EL (cell line): ENCODE measurements around the gene CX3CL1.
"Not testable (repeated sequence)": the region's sequence is repeated elsewhere in the genome, so short reads cannot be mapped to it uniquely, and the experiment has no call there.

Source experiments
- DNase-seq: peaks from one replicate; pipeline ENCODE4 v3.0.0-alpha.2; 2016

Gene CX3CL1

DNA sequence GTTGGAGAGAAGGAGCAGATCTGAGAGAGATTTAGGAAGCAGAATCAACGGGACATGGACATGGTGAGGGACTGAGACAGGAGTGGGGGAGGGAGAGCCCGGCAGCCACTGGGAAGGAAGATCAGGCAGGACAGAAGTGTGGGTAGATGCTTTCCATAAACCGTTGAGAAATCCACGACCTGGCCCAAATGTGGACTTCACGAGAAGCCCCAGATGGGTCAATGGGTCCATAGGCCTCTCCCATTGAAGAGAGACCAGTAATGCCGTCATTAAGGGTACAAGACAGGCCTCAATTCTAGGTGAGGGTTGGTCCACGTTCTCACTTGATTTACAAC is 14.2 kb upstream of the CX3CL1 start:
- DNase-seq = no peak

DNA sequence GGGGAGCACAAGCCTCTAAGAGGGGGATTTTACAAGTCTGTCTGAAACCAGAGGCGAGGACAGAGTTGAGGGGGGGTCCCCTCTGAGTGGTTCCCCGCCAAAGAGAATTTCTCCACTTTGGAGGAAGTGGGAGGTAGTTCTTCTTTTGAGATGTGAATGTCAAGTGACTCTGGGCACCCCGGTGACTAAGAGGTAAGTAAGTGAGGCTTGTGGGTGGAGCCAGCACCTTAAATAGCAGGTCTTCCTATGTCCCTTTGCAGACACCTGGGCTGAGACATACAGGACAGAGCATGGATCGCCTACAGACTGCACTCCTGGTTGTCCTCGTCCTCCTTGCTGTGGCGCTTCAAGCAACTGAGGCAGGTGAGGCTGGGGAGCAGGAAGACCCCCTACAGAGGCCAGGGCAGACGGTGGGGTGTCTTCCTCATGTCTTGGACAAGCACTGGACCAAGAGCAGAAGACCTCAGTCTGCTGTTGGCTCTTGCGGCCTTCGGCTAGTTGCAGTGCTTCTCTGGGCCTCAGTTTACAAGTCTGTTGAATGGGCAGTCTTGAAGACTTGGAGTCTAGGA is 13.7 kb upstream of the CX3CL1 start, which contains the start of gene CCL22:
Gene CCL22 (plus strand): TSS at position 257 of the 569 bp plus-strand sequence. CDS start 34 bp downstream, at position 291.
- DNase-seq = no peak

DNA sequence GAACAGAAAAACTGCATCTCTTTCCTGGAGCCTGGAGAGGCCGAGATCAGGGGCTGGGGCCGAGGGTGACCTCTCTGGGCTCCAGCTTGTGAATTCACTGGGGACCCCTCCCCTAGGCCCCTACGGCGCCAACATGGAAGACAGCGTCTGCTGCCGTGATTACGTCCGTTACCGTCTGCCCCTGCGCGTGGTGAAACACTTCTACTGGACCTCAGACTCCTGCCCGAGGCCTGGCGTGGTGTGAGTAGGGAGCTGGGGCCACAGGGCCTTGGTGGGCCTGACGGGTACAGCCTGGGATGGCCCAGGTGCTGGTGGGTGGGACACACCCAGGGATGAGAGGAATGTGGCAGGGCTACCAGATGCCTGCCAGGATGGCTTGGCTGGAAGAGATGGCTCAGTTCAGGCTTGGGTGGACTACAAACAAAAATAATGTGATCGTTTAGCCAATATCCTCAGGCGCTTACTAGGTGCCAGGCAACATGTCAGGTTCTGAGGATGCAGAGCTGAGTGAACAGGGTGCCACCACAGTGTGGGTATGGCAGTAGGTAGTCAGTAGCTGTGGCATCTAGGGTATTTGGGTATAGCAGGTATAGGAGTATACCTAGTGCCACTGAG is 11.9 kb upstream of the CX3CL1 start:
- no peak for DNase-seq

GRCh38 chr16:57361404-57361803 is 10.9 kb upstream of the CX3CL1 start:
- no peak for DNase-seq

GRCh38 chr16:57364143-57364542 is 8.1 kb upstream of the CX3CL1 start:
- DNase-seq = no peak

DNA sequence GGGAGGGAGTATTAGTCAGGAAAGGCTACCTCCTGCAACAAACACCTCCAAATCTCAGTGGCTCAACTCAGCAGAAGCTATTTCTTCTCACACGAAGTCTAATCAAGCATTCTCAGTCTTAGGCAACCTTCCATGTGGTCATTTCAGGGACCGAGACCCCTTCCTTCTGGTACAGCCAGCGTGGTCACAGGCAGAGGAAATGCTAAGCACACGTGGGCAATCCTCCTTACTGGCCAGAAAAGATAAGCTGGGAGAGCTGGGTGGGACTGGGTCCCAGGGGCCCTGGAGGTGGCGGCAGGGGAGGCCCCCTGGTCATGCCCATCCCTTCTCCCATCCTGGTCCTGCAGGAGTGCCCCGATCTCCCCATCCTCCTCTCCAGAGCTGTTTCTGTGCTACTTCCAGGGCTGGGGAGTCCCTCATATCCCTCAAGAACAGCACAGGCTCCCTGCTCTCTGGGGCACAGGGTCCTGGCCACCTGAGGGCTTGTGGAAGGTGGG is 5.7 kb upstream of the CX3CL1 start:
- no peak for DNase-seq

DNA sequence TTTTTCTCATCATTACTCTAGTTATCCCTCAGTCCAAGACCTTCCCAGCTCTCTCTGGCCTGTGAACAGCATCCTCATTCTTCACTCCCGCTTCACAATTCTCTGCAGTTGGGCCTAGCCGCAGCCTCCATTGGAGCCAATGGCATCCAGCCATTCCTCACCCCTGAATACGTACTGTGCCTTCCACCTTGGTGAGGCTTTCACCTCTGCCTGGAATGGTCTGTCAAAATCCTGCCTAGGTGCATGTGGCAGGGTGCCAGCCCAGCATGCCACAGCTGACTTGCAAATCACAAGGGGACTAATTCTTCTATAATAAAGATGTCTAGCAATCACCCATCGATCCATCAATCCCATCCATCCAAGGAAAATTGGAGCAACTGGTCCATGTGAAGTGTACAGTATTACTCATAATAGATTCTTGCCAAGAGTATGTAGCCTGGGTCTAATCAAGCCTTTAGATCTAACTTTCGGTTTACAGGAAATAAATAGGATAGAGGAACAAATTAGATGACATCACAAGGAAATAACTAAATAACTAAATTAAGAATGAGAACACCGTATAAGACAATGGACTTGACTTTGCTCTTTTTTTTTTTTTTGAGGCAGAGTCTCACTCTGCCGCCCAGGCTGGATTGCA is 5.1 kb upstream of the CX3CL1 start:
- DNase-seq = peak; percentile 26

DNA sequence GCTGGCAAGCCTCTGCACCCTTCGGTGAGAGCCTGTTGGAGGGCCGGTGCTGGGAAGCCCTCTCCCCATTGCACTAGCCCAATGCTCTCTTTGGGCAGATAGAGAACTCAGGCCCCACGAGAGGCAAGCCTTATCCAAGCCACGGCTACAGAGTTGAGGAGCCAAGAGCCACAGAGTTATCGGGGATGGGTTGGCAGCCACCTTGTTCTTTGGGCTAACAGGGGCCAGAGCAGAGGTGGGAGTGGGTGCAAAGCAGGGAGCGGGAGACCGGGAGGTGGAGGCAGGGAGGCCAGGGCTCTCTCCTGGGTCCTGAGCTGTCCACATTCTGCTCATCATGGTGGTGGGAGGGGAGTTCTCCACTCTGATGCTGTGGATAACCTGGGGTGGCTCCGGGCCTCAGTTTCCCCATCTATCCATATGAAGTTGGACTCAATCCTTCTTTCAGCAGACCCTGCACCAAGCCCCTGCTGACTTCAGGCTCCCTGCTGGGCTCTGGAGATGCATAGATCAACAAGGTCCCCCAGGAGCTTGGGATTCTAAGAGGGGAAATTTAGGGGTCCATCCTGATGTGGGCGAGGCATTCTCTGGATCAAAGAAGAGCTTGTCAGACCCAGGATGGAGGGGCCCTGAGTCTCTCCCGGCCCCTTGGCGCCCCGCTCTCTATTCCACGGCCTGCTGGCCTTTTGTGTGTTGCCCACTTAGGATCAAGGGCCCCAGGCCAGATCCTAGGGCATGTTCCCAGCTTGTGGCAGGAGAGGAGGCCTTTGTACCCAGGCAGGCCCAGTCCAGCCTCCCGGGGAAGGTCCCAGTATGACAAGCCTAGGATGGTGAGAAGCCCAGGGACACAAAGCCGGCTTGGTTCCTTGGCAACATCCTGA is 557 bp upstream of the CX3CL1 start:
- no peak for DNase-seq

DNA sequence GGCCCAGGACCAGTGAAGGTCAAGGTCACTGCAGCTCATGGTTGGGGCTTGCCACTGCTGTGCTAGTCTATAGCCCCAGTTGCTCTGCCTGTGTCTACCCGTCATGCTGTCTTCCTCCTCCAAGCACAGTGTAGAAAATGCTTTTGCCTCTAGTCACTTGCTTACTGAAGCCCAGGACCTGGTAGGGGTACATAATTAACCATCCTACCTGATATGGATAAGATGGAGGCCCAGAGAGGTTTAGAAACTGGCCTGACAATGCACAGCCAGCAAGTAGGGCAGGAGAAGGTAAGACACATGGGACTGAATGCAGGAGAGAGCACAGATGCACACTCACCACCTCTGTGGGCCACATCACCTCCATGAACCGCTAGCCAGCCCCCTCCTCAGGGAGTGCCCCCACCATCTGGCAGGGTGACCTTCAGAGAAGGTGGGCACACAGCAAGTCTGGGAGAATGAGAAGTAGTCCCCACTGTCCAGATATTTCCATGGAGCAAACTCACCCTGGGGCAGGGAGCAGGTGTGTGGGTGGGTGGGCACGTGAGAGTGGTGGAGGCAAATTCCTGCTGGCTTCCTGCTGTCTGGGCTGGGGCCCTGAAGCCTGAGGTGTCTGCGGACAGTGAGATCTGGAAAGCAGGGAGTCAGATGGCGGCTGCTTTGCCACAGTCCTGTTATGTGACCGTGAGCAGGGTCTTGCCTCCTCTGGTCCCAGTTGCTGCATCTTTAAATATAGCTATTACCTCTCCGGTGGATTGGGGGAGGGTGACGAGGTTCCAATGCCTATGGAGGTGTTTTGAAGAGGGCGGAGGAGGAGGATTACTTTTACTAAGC is 1.0 kb downstream of the CX3CL1 start:
- DNase-seq = no peak

DNA sequence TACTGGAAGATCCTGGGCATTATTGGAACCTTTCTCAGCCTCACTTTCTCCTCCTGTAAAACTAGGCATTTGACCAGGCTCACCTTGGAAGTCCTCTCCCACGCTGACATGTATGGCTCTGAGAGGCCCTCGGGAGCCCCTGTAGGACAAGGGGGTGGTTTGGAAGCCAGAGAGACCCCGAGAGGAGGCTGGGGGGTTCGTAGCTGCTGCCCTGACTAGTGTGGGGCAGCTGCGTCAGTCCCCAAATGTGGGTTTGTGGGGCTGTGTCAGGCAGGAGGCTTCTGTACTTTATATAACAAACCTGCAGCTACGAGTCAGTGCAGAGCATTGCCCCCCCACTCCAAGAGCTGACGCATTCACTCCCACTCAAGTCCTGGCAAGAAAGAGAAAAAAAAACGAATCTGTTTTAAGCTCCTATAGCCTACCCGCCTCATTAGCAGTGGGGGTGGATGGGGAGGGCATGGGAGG is 1.8 kb downstream of the CX3CL1 start:
- DNase-seq = no peak

DNA sequence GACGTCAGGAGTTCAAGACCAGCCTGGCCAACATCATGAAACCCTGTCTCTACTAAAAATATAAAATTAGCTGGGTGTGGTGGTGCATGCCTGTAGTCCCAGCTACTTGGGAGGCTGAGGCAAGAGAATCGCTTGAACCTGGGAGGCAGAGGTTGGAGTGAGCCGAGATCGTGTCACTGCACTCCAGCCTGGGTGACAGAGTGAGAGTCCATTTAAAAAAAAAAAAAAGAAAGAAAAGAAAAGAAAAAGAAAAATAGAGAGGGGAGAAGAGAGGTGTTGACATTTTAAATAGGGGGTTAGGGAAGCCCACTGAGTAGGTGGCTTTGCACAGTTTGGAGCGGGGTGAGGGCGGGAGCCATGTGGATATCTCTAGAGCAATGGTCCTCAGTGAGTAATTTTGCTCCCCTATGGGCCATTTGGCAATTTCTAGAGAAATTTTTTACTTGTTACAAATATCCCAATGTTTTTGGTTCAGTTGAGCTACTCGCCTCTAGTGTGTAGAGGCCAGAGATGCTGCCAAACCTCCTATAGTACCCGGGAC is 2.7 kb downstream of the CX3CL1 start:
- DNase-seq = not testable (repeated sequence)

GRCh38 chr16:57376313-57376818 is 4.1 kb downstream of the CX3CL1 start:
- DNase-seq = no peak

GRCh38 chr16:57377080-57377841 is 5.0 kb downstream of the CX3CL1 start:
- peak; percentile 44 for DNase-seq

DNA sequence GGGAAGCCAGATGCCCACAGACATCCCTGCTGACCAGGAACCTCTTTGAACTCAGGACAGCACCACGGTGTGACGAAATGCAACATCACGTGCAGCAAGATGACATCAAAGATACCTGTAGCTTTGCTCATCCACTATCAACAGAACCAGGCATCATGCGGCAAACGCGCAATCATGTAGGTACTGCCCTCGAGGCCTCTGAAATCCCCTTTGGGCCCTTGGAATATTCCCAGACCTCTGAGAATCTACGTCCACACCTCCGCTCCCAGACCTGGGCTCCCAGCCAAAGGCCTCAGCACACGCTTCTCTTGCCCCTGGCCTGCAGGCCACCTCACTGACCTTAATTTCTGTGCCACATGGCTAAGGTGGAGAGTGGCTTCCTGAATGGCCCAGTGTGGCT is 7.3 kb downstream of the CX3CL1 start:
- DNase-seq = no peak

- no peak for DNase-seq
These were observed 8.6 kb downstream of the CX3CL1 start for GRCh38 chr16:57380671-57381462.

- no peak for DNase-seq
These were observed 9.7 kb downstream of the CX3CL1 start for GRCh38 chr16:57381791-57382534.

- DNase-seq = no peak
These were observed 10.4 kb downstream of the CX3CL1 start for GRCh38 chr16:57382535-57383275.
